HepG2 (cell line): ENCODE results near the gene FTSJ1. TPM values are rescaled to one million over a fixed set of nuclear protein-coding genes. Genes with fewer than 3 reads are reported as not detected.
A peak's percentile ranks its signal among the peaks of the same experiment; 100 is the strongest.
"Not testable (repeated sequence)": the region's sequence is repeated elsewhere in the genome, so short reads cannot be mapped to it uniquely, and the experiment has no call there.

Source experiments
- ATAC-seq: fragments of 200-7000 bp; cut with Tn5 transposase; 3 replicates; pipeline ENCODE4 v1.9.1; 2020; ENCODE audit warnings: mild to moderate bottlenecking, moderate library complexity
- BruUV-seq: library from RNA; stranded (reverse); fragments of 400-500 nt; replicated peaks from 2 replicates; lab custom pipeline; 2021; lab: Mats Ljungman, UMichigan
- CTCF ChIA-PET: fragments of 300-600 bp; formaldehyde crosslinking; extraction: SDS; loops from one replicate; lab custom pipeline; 2021; ENCODE audit warnings: low total read pairs, inconsistent platforms, low intra/inter-chr PET ratio; lab: Yijun Ruan, JAX
- POLR2A ChIA-PET: fragments of 350-600 bp; sonication (Branson Sonifier 250); formaldehyde crosslinking; loops from one replicate; lab custom pipeline; 2020; ENCODE audit warnings: antibody characterized with exemption, inconsistent platforms; lab: Yijun Ruan, JAX
- DNase-seq: peaks from one replicate; pipeline ENCODE4 v3.0.0-alpha.2; 2015; ENCODE audit warnings: low spot score
- FAIRE-seq: peaks from 3 replicates; lab custom pipeline; 2011; peaks lifted over from hg19 to GRCh38; lab: Jason Lieb, UNC
- H2AFZ ChIP-seq: one replicate; pipeline ENCODE4 v1.6.1; 2011; ENCODE audit warnings: low read length, inconsistent platforms
- H3K27ac ChIP-seq: fragments of 300-600 bp; 3 replicates; pipeline ENCODE4 v1.8.0; 2011; ENCODE audit warnings: mixed run types, mild to moderate bottlenecking, mixed read lengths, low read length, inconsistent platforms; ENCODE audit not compliant: insufficient read depth; ENCODE audit errors: extremely low read length
- H3K27me3 ChIP-seq, 2 experiments: fragments of 200-600 bp in 1 of 2; 2 replicates in 1 of 2; 3 replicates in 1 of 2; pipeline versions ENCODE4 v1.6.0 to v1.8.0; 2011; ENCODE audit warnings: low read length in 2 of 2, mild to moderate bottlenecking in 2 of 2, moderate library complexity in 2 of 2, inconsistent platforms in 1 of 2; ENCODE audit not compliant: insufficient read depth in 2 of 2, control insufficient read depth in 1 of 2
- H3K36me3 ChIP-seq, 2 experiments: fragments of 200-600 bp in 1 of 2; replicated peaks in 1 of 2; 2 replicates in 1 of 2; 3 replicates in 1 of 2; pipeline versions ENCODE4 v1.5.1 to v1.8.0; 2011; ENCODE audit warnings: low read length in 2 of 2, inconsistent platforms in 1 of 2; ENCODE audit not compliant: insufficient read depth in 2 of 2, control insufficient read depth in 1 of 2
- H3K4me1 ChIP-seq: 2 replicates; pipeline ENCODE4 v1.5.1; 2012; ENCODE audit warnings: low read length, inconsistent platforms; ENCODE audit not compliant: insufficient read depth
- H3K4me2 ChIP-seq: 2 replicates; pipeline ENCODE4 v1.6.0; 2011; ENCODE audit warnings: low read depth, low read length, inconsistent platforms
- H3K4me3 ChIP-seq, 3 experiments: fragments of 200-600 bp in 1 of 3; sonication (generic), shearing (Covaris generic) in 1 of 3; replicated peaks in 1 of 3; 2 replicates each; pipeline ENCODE4 v1.5.1; 2011 to 2016; ENCODE audit warnings: low read length in 3 of 3, inconsistent platforms in 2 of 3, low read depth in 2 of 3, mild to moderate bottlenecking in 2 of 3, control low read depth in 1 of 3, mixed read lengths in 1 of 3; ENCODE audit not compliant: insufficient read depth in 1 of 3
- H3K79me2 ChIP-seq: one replicate; pipeline ENCODE4 v1.6.1; 2011; ENCODE audit warnings: low read length, inconsistent platforms; ENCODE audit not compliant: insufficient read depth
- H3K9ac ChIP-seq: 2 replicates; pipeline ENCODE4 v1.6.0; 2011; ENCODE audit warnings: mild to moderate bottlenecking, low read depth, low read length, inconsistent platforms; ENCODE audit not compliant: insufficient read depth
- H3K9me3 ChIP-seq: 2 replicates; pipeline ENCODE4 v1.5.1; 2012; ENCODE audit warnings: mild to moderate bottlenecking, low read length
- H4K20me1 ChIP-seq: 2 replicates; pipeline ENCODE4 v1.6.0; 2011; ENCODE audit warnings: inconsistent platforms, mild to moderate bottlenecking, low read length, moderate library complexity; ENCODE audit not compliant: insufficient read depth
- FOXA1 ChIP-seq, 2 experiments: fragments of 450-650 bp in 1 of 2; sonication (generic) in 1 of 2; formaldehyde crosslinking in 1 of 2; IDR thresholded peaks; 2 replicates each; pipeline versions ENCODE4 v1.4.0 to v1.6.1; 2016 to 2020; ENCODE audit warnings: missing genetic modification reagents in 1 of 2
- WGBS: methylation state at CpG from one replicate; pipeline ENCODE4 v1.1.6; 2017; ENCODE audit warnings: low lambda C conversion rate; 5-methylcytosine and 5-hydroxymethylcytosine counted together
- in situ Hi-C: cut with HindIII; loops from 2 replicates; pipeline ENCODE4 v1.10.0; 2017; ENCODE audit warnings: low pct_unique_long_range_greater_than_20kb; ENCODE audit not compliant: extremely low pct_ligation_motif_present
- intact Hi-C: fragments of 100-400 bp; cut with micrococcal nuclease; formaldehyde crosslinking; loops from one replicate; pipeline ENCODE4 v1.10.0; 2022; ENCODE audit not compliant: unreplicated experiment
- polyA plus RNA-seq, 8 experiments: library from polyadenylated mRNA; depleted of rRNA in 3 of 8; stranded (reverse) in 7 of 8; unstranded in 1 of 8; fragments of >200 nt; fragmentation: Illumina TruSeq in 4 of 8; extraction: Trizol in 4 of 8; gene quantifications; 2 replicates each; pipeline versions ENCODE4 v1.2.1 to v1.2.3, GENCODE V29; 2011 to 2016; ENCODE audit warnings: low read depth in 4 of 8, missing spikeins in 1 of 8, mixed read lengths in 1 of 8; ENCODE audit not compliant: insufficient read depth in 1 of 8
- total RNA-seq, 5 experiments: library from RNA; depleted of rRNA; stranded (reverse); fragments of >200 nt; fragmentation: Illumina TruSeq; extraction: Trizol; gene quantifications; 2 replicates each; pipeline ENCODE4 v1.2.3, GENCODE V29; 2016; ENCODE audit warnings: low read depth in 1 of 5
- TF ChIP-seq, protein P1 (sequence below): sonication (generic); formaldehyde crosslinking; IDR thresholded peaks from 2 replicates; pipeline ENCODE4 v1.4.0; 2020; ENCODE audit warnings: missing genetic modification reagents, borderline replicate concordance

Gene FTSJ1
- total and polyA plus RNA-seq, 2 of the 13 experiments (the other 11 are each of a cell fraction or from before 2014, with no cell fraction given) = 30.3 to 37.9 TPM

DNA sequence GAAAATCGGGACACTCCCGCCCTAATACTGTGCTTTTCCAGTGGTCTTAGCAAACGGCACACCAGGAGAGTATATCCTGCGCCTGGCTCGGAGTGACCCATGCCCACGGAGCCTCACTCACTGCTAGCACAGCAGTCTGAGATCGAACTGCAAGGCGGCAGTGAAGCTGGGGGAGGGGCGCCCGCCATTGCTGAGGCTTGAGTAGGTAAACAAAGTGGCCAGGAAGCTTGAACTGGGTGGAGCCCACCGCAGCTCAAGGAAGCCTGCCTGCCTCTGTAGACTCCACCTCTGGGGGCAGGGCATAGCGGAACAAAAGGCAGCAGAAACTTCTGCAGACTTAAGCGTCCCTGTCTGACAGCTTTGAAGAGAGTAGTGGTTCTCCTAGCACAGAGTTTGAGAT is 42.3 kb upstream of the FTSJ1 start:
- H3K4me1 ChIP-seq; H3K36me3 ChIP-seq; H3K27me3 ChIP-seq; H3K79me2 ChIP-seq; H4K20me1 ChIP-seq; in situ Hi-C loops; H2AFZ ChIP-seq; intact Hi-C loops; POLR2A ChIA-PET; BruUV-seq; H3K27ac ChIP-seq; TF ChIP-seq FOXA1 (IDR thresholded peaks at IDR 0.05): not testable (repeated sequence)
- peak overlapping the region in 2 of 3 experiments; percentile 4 to 6; a peak in 2 of 6 replicates for H3K4me3 ChIP-seq
- H3K4me2 ChIP-seq = peak overlapping the region; percentile 51
- 0 out of 2 replicates have a peak, but pooled peaks have one; percentile 14 for TF ChIP-seq FOXA1 (CRISPR knock-in tag; IDR thresholded peaks at IDR 0.05)
- TF ChIP-seq, protein P1, sequence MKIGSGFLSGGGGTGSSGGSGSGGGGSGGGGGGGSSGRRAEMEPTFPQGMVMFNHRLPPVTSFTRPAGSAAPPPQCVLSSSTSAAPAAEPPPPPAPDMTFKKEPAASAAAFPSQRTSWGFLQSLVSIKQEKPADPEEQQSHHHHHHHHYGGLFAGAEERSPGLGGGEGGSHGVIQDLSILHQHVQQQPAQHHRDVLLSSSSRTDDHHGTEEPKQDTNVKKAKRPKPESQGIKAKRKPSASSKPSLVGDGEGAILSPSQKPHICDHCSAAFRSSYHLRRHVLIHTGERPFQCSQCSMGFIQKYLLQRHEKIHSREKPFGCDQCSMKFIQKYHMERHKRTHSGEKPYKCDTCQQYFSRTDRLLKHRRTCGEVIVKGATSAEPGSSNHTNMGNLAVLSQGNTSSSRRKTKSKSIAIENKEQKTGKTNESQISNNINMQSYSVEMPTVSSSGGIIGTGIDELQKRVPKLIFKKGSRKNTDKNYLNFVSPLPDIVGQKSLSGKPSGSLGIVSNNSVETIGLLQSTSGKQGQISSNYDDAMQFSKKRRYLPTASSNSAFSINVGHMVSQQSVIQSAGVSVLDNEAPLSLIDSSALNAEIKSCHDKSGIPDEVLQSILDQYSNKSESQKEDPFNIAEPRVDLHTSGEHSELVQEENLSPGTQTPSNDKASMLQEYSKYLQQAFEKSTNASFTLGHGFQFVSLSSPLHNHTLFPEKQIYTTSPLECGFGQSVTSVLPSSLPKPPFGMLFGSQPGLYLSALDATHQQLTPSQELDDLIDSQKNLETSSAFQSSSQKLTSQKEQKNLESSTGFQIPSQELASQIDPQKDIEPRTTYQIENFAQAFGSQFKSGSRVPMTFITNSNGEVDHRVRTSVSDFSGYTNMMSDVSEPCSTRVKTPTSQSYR (CRISPR knock-in tag) = peak; percentile 44; the same call in 1 of the 2 replicates
- TF ChIP-seq, all 625 proteins: peak for 2; not testable (repeated sequence) for 623
- WGBS = no CpG with 5 or more reads among the region's 13 CpGs
- DNase-seq, H3K9ac ChIP-seq, ATAC-seq, H3K9me3 ChIP-seq, CTCF ChIA-PET, FAIRE-seq: not testable (repeated sequence)

DNA sequence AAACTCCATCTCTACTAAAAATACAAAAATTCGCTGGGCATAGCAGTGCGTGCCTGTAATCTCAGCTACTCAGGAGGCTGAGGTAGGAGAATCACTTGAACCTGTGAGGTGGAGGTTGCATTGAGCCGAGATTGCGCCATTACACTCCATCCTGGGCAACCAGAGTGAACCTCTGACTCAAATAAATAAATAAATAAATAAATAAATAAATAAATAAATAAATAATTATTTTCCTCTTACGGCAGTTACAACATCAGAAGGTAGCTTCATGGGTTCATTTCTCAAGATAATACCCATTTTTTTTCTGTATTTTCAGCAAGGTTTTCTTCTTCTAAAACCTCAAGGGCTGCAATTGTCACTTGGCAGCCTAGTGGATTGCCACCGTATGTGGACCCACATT is 28.8 kb upstream of the FTSJ1 start:
- H3K9ac ChIP-seq, H3K4me2 ChIP-seq, DNase-seq, POLR2A ChIA-PET, intact Hi-C loops, H3K79me2 ChIP-seq, H3K27ac ChIP-seq, in situ Hi-C loops, H4K20me1 ChIP-seq, H3K4me3 ChIP-seq, H3K27me3 ChIP-seq, ATAC-seq, BruUV-seq, CTCF ChIA-PET, FAIRE-seq, H3K9me3 ChIP-seq, H3K4me1 ChIP-seq, H2AFZ ChIP-seq, H3K36me3 ChIP-seq: not testable (repeated sequence)
- 27% methylated on average over 4 of the region's 6 CpGs for WGBS
